Nephron (organoid): ENCODE data around the gene SNTB2.
A peak's percentile ranks its signal among the peaks of the same experiment; 100 is the strongest.

Experiments used
- H3K27ac Mint-ChIP-seq, 3 experiments: 2 replicates each; pipeline ENCODE4 v1.8.0; 2020; ENCODE audit warnings: mixed read lengths in 3 of 3, mild to moderate bottlenecking in 2 of 3, moderate library complexity in 1 of 3
- H3K27me3 Mint-ChIP-seq: 2 replicates; pipeline ENCODE4 v1.8.0; 2021; ENCODE audit warnings: low read depth, mild to moderate bottlenecking, moderate library complexity, mixed read lengths
- H3K36me3 Mint-ChIP-seq: 2 replicates; pipeline ENCODE4 v1.8.0; 2020; ENCODE audit warnings: low read depth, mixed read lengths
- H3K4me1 Mint-ChIP-seq: 2 replicates; pipeline ENCODE4 v1.8.0; 2020; ENCODE audit warnings: mixed read lengths
- H3K4me3 Mint-ChIP-seq, 3 experiments: 2 replicates each; pipeline ENCODE4 v1.8.0; 2020; ENCODE audit warnings: mild to moderate bottlenecking in 3 of 3, mixed read lengths in 3 of 3, moderate library complexity in 2 of 3
- H3K9me3 Mint-ChIP-seq: 2 replicates; pipeline ENCODE4 v1.8.0; 2020; ENCODE audit warnings: mixed read lengths
- TF ChIP-seq, protein P1 (sequence below), 3 experiments: fragments of 200-600 bp; sonication (generic); IDR thresholded peaks; one replicate each; pipeline ENCODE4 v1.5.0; 2021; ENCODE audit warnings: antibody characterized with exemption in 3 of 3; ENCODE audit not compliant: unreplicated experiment in 3 of 3

SNTB2 gene

DNA sequence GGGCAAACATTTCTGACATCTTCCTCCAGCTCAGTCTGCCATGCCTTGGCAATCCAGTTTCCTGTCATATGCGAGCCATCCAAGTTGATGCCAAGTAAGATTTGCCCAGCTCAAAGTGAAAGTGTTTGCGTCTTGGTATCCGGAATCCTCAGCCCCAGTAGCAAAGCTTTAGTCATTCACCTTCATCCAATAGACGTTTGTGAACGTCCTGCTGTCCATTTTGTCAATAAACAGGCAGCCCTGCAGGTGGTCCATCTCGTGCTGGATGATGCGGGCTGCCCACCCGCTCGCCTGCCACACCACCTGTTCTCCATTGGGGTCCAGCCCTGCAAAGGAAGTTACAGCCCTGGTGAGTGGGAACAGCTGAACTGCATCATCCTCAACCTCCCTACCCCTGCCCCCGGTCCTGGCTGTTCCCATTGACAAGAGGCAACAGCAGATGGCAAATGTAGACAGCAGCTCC lies 141.9 kb downstream of the SNTB2 start:
- no peaks in the 10 kb centered on the region for H3K9me3 Mint-ChIP-seq
- no peaks in the 10 kb centered on the region for H3K27me3 Mint-ChIP-seq
- peaks cover 47% of the 10 kb centered on the region for H3K36me3 Mint-ChIP-seq
- peaks cover 31% of the 10 kb centered on the region for H3K4me1 Mint-ChIP-seq
- TF ChIP-seq, protein P1, sequence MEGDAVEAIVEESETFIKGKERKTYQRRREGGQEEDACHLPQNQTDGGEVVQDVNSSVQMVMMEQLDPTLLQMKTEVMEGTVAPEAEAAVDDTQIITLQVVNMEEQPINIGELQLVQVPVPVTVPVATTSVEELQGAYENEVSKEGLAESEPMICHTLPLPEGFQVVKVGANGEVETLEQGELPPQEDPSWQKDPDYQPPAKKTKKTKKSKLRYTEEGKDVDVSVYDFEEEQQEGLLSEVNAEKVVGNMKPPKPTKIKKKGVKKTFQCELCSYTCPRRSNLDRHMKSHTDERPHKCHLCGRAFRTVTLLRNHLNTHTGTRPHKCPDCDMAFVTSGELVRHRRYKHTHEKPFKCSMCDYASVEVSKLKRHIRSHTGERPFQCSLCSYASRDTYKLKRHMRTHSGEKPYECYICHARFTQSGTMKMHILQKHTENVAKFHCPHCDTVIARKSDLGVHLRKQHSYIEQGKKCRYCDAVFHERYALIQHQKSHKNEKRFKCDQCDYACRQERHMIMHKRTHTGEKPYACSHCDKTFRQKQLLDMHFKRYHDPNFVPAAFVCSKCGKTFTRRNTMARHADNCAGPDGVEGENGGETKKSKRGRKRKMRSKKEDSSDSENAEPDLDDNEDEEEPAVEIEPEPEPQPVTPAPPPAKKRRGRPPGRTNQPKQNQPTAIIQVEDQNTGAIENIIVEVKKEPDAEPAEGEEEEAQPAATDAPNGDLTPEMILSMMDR (IDR thresholded peaks at IDR 0.05; ENCODE audit: unreplicated experiment in 3 of 3): no peak
- peak overlapping the region; percentile 17 to 78 (median 76) for H3K27ac Mint-ChIP-seq
- peak overlapping the region; percentile 82 to 86 (median 85) for H3K4me3 Mint-ChIP-seq

DNA sequence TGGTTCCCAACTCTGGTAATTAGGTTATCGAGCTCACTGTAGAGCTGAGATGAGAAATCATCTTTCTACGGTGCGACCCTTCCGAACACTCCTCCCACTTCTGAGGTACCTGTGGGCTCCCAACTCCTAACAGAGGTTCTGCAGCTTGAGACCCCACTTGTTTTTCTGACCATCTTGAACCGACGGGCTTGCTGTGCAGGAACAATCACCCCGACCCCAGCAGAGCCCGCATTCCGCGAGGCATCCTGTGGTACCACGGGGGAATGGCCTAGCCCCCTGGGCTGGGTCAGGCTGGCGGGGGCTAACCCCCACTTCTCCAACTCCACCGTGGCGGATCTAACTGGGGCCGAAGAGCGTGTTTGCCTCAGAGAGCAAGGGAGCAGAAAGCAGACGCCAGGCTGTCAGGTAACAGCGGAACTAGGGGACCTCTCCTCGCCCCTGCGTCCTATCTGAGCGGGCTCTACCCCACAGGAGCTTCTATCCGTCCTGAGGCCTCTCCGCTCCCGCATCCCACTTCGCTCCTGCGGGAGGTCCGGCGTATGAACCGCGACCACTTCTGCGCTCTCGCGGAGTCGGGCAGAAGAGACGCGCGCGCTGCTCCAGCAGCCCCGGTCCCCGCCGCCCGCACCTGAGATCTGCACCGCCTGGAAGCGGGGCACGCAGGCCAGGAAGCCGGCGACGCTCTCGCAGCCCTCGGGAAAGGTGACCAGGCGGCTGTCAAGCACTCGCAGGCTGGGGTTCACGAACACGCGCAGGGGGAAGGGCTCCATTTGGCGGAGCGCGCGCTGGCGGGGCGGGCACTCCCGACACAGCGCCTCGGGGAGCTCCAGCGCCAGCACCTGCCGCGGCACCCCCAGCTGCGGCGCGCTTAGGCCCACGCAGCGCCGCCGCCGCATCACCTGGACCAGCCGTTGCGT lies 142.7 kb downstream of the SNTB2 start:
- Mint-ChIP-seq H3K4me1 (peaks cover 31% of the 10 kb centered on the region), H3K27ac (peak overlapping the region; percentile 17 to 78 (median 76)), H3K9me3 (no peaks in the 10 kb centered on the region), H3K36me3 (peaks cover 53% of the 10 kb centered on the region), H3K27me3 (no peaks in the 10 kb centered on the region), H3K4me3 (peak overlapping the region; percentile 82 to 86 (median 85))
- TF ChIP-seq, protein P1 (IDR thresholded peaks at IDR 0.05; ENCODE audit: unreplicated experiment in 3 of 3): no peak

DNA sequence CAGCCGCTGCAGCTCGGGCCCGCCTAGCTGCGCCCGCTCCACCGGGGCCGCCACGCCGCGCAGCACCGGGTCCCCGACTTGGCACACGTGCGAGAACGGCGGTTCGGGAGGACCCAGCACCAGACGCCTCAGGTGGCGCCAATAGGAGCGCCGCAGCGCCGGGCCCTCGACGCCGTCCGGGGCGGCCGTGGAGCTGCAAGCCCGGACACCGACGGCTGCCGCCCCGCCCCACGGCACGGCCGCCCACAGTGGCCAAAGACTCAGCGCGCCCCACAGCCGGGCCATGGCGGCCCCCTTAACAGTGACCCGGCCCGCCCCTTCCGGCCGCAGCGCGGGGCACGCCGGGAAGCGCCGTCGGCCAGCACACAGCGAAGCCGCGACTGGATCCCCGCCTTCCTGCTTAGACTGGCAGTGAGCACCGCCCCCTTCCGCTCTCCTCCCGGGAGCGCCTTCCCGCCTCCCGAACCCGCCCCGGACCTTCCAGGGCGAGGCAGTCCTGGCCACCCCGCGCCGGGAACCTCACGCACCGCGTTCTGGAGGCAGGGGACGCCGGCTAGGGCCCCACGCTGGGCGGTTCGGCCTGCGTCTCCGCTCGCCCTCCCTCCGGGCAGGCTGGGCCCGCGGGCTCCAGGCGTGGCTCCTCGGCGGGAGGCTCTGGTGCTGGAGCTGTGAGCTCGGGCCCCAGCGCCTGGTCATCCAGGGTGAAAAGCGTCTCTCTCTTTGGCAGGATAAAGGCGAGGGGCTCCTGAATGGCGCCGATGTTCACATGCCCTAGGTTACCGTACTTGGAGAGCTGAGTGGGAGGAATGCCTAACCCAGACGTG lies 143.5 kb downstream of the SNTB2 start, which contains the start of gene PDF:
Gene PDF, minus strand, starts transcription at position 303 of the 824 bp plus-strand sequence. Its CDS starts 18 bp downstream, at position 285.
- Mint-ChIP-seq H3K9me3 (no peaks in the 10 kb centered on the region), H3K36me3 (peaks cover 57% of the 10 kb centered on the region), H3K4me1 (peaks cover 31% of the 10 kb centered on the region), H3K27ac (peak within 1 kb of the TSS; percentile 72 to 93 (median 93)), H3K4me3 (peak within 1 kb of the TSS; percentile 82 to 87 (median 87)), H3K27me3 (no peaks in the 10 kb centered on the region)
- TF ChIP-seq, protein P1 (IDR thresholded peaks at IDR 0.05; ENCODE audit: unreplicated experiment in 3 of 3): no peak

DNA sequence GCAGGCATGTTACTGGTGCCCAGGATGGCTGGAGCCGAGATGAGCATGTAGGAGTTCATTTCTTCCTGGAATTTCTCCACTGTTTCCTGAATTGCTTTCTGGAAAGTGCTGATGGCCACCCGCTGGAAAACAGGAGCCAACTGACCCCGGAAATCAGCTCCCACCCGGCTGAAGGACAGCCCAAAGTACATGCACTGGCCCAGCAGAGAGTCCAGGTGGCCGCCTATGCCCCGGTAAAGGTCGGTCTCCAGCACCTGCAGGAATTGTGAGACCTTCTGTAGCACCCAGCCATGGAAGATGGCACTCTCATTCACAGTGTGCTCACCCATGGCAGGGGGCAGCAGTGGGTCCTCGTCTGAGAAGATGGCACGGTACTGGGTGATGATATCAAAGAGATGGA lies 147.7 kb downstream of the SNTB2 start:
- H3K4me3 Mint-ChIP-seq: peak overlapping the region in 1 of 3 experiments; percentile 45
- no peaks in the 10 kb centered on the region for H3K9me3 Mint-ChIP-seq
- H3K27ac Mint-ChIP-seq: peak overlapping the region in 1 of 3 experiments; percentile 38
- no peaks in the 10 kb centered on the region for H3K27me3 Mint-ChIP-seq
- TF ChIP-seq, protein P1 (IDR thresholded peaks at IDR 0.05; ENCODE audit: unreplicated experiment in 3 of 3): no peak
- H3K36me3 Mint-ChIP-seq: peaks cover 53% of the 10 kb centered on the region
- H3K4me1 Mint-ChIP-seq: peaks cover 22% of the 10 kb centered on the region

DNA sequence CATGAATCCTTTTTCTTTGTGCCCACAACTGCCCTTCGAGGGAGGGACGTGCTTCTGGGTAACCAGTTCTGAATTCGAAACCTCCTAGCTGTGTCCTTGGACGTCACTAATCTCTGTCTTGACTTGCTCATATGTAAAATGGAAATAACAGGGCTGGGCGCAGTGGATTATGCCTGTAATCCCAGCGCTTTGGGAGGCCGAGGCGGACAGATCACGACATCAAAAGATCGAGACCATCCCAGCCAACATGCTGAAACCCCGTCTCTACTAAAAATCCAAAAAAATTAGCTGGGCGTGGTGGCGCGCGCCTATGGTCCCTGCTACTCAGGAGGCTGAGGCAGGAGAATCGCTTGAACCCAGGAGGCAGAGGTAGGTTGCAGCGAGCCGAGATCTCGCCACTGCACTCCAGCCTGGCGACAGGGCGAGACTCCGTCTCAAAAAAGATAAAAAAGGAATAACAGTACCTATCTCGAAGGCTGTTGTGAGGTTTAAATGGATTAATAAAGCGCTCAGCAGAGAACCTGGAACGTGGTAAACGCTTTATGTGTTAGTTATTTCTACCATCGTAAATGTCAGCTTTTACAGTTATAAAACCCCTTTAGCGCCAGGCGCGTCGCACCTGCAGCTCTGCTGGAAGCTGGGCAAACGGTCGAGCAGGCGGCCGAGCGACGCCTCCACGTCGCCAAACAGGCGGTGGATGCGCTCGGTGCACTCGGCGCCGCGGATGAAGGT lies 151.8 kb downstream of the SNTB2 start:
- Mint-ChIP-seq H3K36me3 (peaks cover 55% of the 10 kb centered on the region), H3K27me3 (no peaks in the 10 kb centered on the region), H3K9me3 (no peaks in the 10 kb centered on the region), H3K4me3 (peak overlapping the region; percentile 97 to 99 (median 98)), H3K27ac (peak overlapping the region; percentile 87 to 93 (median 93)), H3K4me1 (peaks cover 32% of the 10 kb centered on the region)
- TF ChIP-seq, protein P1 (IDR thresholded peaks at IDR 0.05; ENCODE audit: unreplicated experiment in 3 of 3): no peak
